HCT116 (cell line): ENCODE data around the gene PSMD10. TPM values are rescaled to one million over a fixed set of nuclear protein-coding genes. Genes with fewer than 3 reads are reported as not detected.

Source experiments
- ATAC-seq: fragments of 200-7000 bp; cut with Tn5 transposase; 2 replicates; pipeline ENCODE4 v1.9.1; 2020; ENCODE audit warnings: mild to moderate bottlenecking, moderate library complexity
- BruUV-seq: library from RNA; stranded (reverse); fragments of 400-500 nt; replicated peaks from 2 replicates; lab custom pipeline; 2021; lab: Mats Ljungman, UMichigan
- CTCF ChIA-PET: fragments of 300-600 bp; sonication (Branson Sonifier 250); formaldehyde crosslinking; loops from one replicate; lab custom pipeline; 2021; ENCODE audit warnings: antibody characterized with exemption; lab: Charles Lee
- POLR2A ChIA-PET: fragments of 300-600, 350-600 bp; sonication (Branson Sonifier 250); formaldehyde crosslinking; loops from one replicate; lab custom pipeline; 2021; ENCODE audit warnings: antibody characterized with exemption; lab: Charles Lee
- RAD21 ChIA-PET, 2 experiments: fragments of 300-600 bp; sonication (Branson Sonifier 250); formaldehyde crosslinking; loops; one replicate each; lab custom pipeline; 2023; ENCODE audit warnings: low total read pairs in 2 of 2; ENCODE audit not compliant: uncharacterized antibody in 2 of 2, unreplicated experiment in 2 of 2, low non-redundant PET in 1 of 2; lab: Charles Lee
- DNase-seq: peaks from one replicate; pipeline ENCODE4 v3.0.0-alpha.2; 2010; ENCODE audit warnings: low read depth, low spot score
- H2AFZ ChIP-seq: fragments of 200-600 bp; shearing (Covaris generic), sonication (generic); 2 replicates; pipeline ENCODE4 v1.6.1; 2017; ENCODE audit warnings: low read depth, mixed run types, mixed read lengths, antibody characterized with exemption, low read length; ENCODE audit not compliant: poor library complexity, severe bottlenecking
- H3K27ac ChIP-seq: 2 replicates; pipeline ENCODE4 v1.5.1; 2012; ENCODE audit warnings: low read depth, low read length
- H3K27me3 ChIP-seq: fragments of 200-600 bp; sonication (generic); 2 replicates; pipeline ENCODE4 v1.6.1; 2016; ENCODE audit warnings: mixed run types, low read length, mixed read lengths; ENCODE audit not compliant: insufficient read depth
- H3K36me3 ChIP-seq, 2 experiments: fragments of 200-500 bp in 1 of 2; fragments of 200-600 bp in 1 of 2; sonication (Bioruptor generic) in 1 of 2; sonication (generic) in 1 of 2; 2 replicates each; pipeline versions ENCODE4 v1.5.1 to v1.6.1; 2014 to 2016; ENCODE audit warnings: low read length in 2 of 2, inconsistent platforms in 1 of 2, mixed read lengths in 1 of 2, mixed run types in 1 of 2; ENCODE audit not compliant: insufficient read depth in 2 of 2, control insufficient read depth in 1 of 2
- H3K4me1 ChIP-seq, 2 experiments: fragments of 200-600 bp in 1 of 2; sonication (generic) in 1 of 2; 2 replicates each; pipeline versions ENCODE4 v1.5.1 to v1.6.1; 2012 to 2017; ENCODE audit warnings: low read length in 2 of 2, inconsistent platforms in 1 of 2, mild to moderate bottlenecking in 1 of 2, mixed read lengths in 1 of 2, mixed run types in 1 of 2, moderate library complexity in 1 of 2; ENCODE audit not compliant: insufficient read depth in 2 of 2, control insufficient read depth in 1 of 2
- H3K4me2 ChIP-seq: fragments of 200-600 bp; sonication (generic); 2 replicates; pipeline ENCODE4 v1.6.1; 2017; ENCODE audit warnings: mixed run types, low read length, mixed read lengths
- H3K4me3 ChIP-seq, 2 experiments: fragments of 200-600 bp in 1 of 2; sonication (generic) in 1 of 2; replicated peaks in 1 of 2; 2 replicates each; pipeline ENCODE4 v1.5.1; 2011 to 2016; ENCODE audit warnings: low read length in 2 of 2, control low read depth in 1 of 2, low read depth in 1 of 2, mild to moderate bottlenecking in 1 of 2, mixed read lengths in 1 of 2, mixed run types in 1 of 2
- H3K79me2 ChIP-seq: fragments of 200-600 bp; sonication (generic); 2 replicates; pipeline ENCODE4 v1.6.1; 2017; ENCODE audit warnings: mild to moderate bottlenecking, mixed run types, low read length, moderate library complexity, mixed read lengths; ENCODE audit not compliant: insufficient read depth
- H3K9ac ChIP-seq: fragments of 200-600 bp; sonication (generic); 2 replicates; pipeline ENCODE4 v1.6.1; 2016; ENCODE audit warnings: low read length, mixed read lengths
- H3K9me2 ChIP-seq: fragments of 200-600 bp; sonication (generic), shearing (Covaris generic); 2 replicates; pipeline ENCODE4 v1.6.1; 2017; ENCODE audit warnings: mixed run types, mild to moderate bottlenecking, moderate library complexity; ENCODE audit not compliant: insufficient read depth
- H3K9me3 ChIP-seq, 2 experiments: fragments of 200-500 bp in 1 of 2; fragments of 200-600 bp in 1 of 2; sonication (Bioruptor generic) in 1 of 2; sonication (generic) in 1 of 2; 2 replicates each; pipeline ENCODE4 v1.6.1; 2014 to 2017; ENCODE audit warnings: low read length in 2 of 2, mixed read lengths in 2 of 2, inconsistent platforms in 1 of 2, low read depth in 1 of 2, mild to moderate bottlenecking in 1 of 2, mixed run types in 1 of 2, moderate library complexity in 1 of 2; ENCODE audit not compliant: control insufficient read depth in 1 of 2, insufficient read depth in 1 of 2
- H4K20me1 ChIP-seq: fragments of 200-600 bp; sonication (generic), shearing (Covaris generic); 2 replicates; pipeline ENCODE4 v1.6.1; 2017; ENCODE audit warnings: mixed run types, mild to moderate bottlenecking, moderate library complexity; ENCODE audit not compliant: insufficient read depth
- CBX3 ChIP-seq: IDR thresholded peaks from 2 replicates; pipeline ENCODE4 v1.6.1; 2012; ENCODE audit warnings: low read depth
- CEBPB ChIP-seq: IDR thresholded peaks from 2 replicates; pipeline ENCODE4 v1.6.1; 2012; ENCODE audit warnings: low read depth
- CTCF ChIP-seq, 3 experiments: fragments of 200-600 bp in 1 of 3; sonication (generic) in 1 of 3; IDR thresholded peaks in 2 of 3; conservative IDR thresholded peaks in 1 of 3; 2 replicates each; pipeline ENCODE4 v1.5.1; 2012 to 2017; ENCODE audit warnings: low read depth in 2 of 3, low read length in 2 of 3, antibody characterized with exemption in 1 of 3, borderline replicate concordance in 1 of 3, control low read depth in 1 of 3, mild to moderate bottlenecking in 1 of 3, mixed read lengths in 1 of 3, mixed run types in 1 of 3, moderate library complexity in 1 of 3; ENCODE audit not compliant: insufficient read depth in 1 of 3
- EZH2 ChIP-seq: fragments of 200-600 bp; sonication (generic); IDR thresholded peaks from 2 replicates; pipeline ENCODE4 v1.6.1; 2017; ENCODE audit warnings: antibody characterized with exemption, mixed run types
- FOSL1 ChIP-seq: IDR thresholded peaks from 2 replicates; pipeline ENCODE4 v1.6.1; 2012; ENCODE audit warnings: low read depth
- JUND ChIP-seq: IDR thresholded peaks from 2 replicates; pipeline ENCODE4 v1.6.1; 2012
- RAD21 ChIP-seq: IDR thresholded peaks from 2 replicates; pipeline ENCODE4 v1.6.1; 2012; ENCODE audit warnings: low read depth, mild to moderate bottlenecking
- REST ChIP-seq: IDR thresholded peaks from 2 replicates; pipeline ENCODE4 v1.6.1; 2012; ENCODE audit warnings: low read depth
- SIN3A ChIP-seq: IDR thresholded peaks from 2 replicates; pipeline ENCODE4 v1.6.1; 2012; ENCODE audit warnings: low read depth
- SP1 ChIP-seq: IDR thresholded peaks from 2 replicates; pipeline ENCODE4 v1.6.1; 2012; ENCODE audit warnings: low read depth
- SRF ChIP-seq: IDR thresholded peaks from 2 replicates; pipeline ENCODE4 v1.6.1; 2012; ENCODE audit warnings: low read depth
- YY1 ChIP-seq: IDR thresholded peaks from 2 replicates; pipeline ENCODE4 v1.6.1; 2011; ENCODE audit warnings: low read length, low read depth, moderate library complexity, mild to moderate bottlenecking; ENCODE audit not compliant: insufficient replicate concordance; ENCODE audit errors: extremely low read depth
- ZFX ChIP-seq: fragments of 450-650 bp; IDR thresholded peaks from 2 replicates; pipeline ENCODE4 v1.6.1; 2017
- ZNF274 ChIP-seq: fragments of 200-500 bp; sonication (Bioruptor generic); IDR thresholded peaks from 2 replicates; pipeline ENCODE4 v1.6.1; 2014; ENCODE audit warnings: mild to moderate bottlenecking, low read depth, low read length, inconsistent platforms
- intact Hi-C: fragments of 100-400 bp; cut with micrococcal nuclease; formaldehyde crosslinking; loops from 2 replicates; pipeline ENCODE4 v1.10.0; 2022
- total RNA-seq: library from RNA; stranded (reverse); gene quantifications from one replicate; pipeline ENCODE4 v1.2.1, GENCODE V29; 2021; ENCODE audit not compliant: unreplicated experiment

The PSMD10 gene
- total RNA-seq, 1 experiment from 2014 or later = 55.5 TPM

- no peak for DNase-seq
- no TSS peak for BruUV-seq
- Histone ChIP-seq H2AFZ (no peak overlapping the region), H3K4me2 (no peak overlapping the region), H3K27me3 (no peaks in the 10 kb centered on the region), H3K36me3 (no peaks in the 10 kb centered on the region), H3K9ac (no peak overlapping the region), H4K20me1 (no peaks in the 10 kb centered on the region), H3K79me2 (no peaks in the 10 kb centered on the region), H3K4me3 (no peak overlapping the region), H3K27ac (no peak overlapping the region), H3K9me3 (no peaks in the 10 kb centered on the region)
- no peak for ATAC-seq
- RAD21 ChIA-PET = no interaction called here
- TF ChIP-seq FOSL1 = no peak
- TF ChIP-seq ZFX = no peak
- no peak for TF ChIP-seq CTCF (IDR thresholded peaks at IDR 0.05 in 2 of 3, conservative IDR thresholded peaks at IDR 0.05 in 1 of 3; ENCODE audit: borderline replicate concordance in 1 of 3, insufficient read depth in 1 of 3, low read depth in 2 of 3, low read length in 2 of 3)
- TF ChIP-seq CEBPB = no peak
- TF ChIP-seq JUND = no peak
- TF ChIP-seq SIN3A = no peak
- no peak for TF ChIP-seq SRF
- TF ChIP-seq YY1 = no peak
- TF ChIP-seq RAD21 = no peak
- no peak for TF ChIP-seq CBX3
- no peak for TF ChIP-seq EZH2
- TF ChIP-seq SP1 = no peak
- no peak for TF ChIP-seq REST
- TF ChIP-seq ZNF274 = no peak
- TF ChIP-seq, all 23 proteins: peak for 0
- intact Hi-C loops = no loop called here
- ChIA-PET CTCF (interaction anchor here (1.0 kb wide), 1 partner anchor 17 kb away, joined by 3 read pairs; no protein-coding TSS in a partner anchor), POLR2A (no interaction called here)
- Histone ChIP-seq H3K9me2 (no peaks in the 10 kb centered on the region), H3K4me1 (no peaks in the 10 kb centered on the region)
These were observed 31.4 kb upstream of the PSMD10 start for GRCh38 chrX:108122748-108123147.
